GM18909 (cell line): ENCODE data around the gene GFY.

Experiments used
- ATAC-seq: cut with Tn5 transposase; IDR thresholded peaks from one replicate; pipeline ENCODE4 v1.9.1; 2021; ENCODE audit warnings: mild to moderate bottlenecking; ENCODE audit not compliant: unreplicated experiment, poor library complexity

The GFY gene

DNA sequence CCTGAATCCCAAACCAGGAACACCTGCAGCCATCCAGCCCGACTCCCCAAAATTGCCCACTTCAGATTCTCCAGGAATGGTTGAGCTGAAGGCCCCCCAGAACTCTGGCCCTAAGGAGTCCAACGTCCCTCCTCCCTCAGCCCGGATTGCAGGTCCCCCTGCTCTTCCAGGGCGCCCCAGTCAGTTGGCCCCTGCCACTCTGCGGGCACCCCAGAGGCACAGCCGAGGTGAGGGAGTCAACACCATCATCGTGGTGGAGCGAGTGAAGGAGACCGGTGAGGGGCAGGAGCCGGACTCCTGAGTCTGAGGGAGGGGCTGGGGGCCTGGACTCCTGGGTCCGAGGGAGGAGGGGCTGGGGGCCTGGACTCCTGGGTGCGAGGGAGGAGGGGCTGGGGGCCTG is 2.2 kb downstream of the GFY start:
- no peak for ATAC-seq

DNA sequence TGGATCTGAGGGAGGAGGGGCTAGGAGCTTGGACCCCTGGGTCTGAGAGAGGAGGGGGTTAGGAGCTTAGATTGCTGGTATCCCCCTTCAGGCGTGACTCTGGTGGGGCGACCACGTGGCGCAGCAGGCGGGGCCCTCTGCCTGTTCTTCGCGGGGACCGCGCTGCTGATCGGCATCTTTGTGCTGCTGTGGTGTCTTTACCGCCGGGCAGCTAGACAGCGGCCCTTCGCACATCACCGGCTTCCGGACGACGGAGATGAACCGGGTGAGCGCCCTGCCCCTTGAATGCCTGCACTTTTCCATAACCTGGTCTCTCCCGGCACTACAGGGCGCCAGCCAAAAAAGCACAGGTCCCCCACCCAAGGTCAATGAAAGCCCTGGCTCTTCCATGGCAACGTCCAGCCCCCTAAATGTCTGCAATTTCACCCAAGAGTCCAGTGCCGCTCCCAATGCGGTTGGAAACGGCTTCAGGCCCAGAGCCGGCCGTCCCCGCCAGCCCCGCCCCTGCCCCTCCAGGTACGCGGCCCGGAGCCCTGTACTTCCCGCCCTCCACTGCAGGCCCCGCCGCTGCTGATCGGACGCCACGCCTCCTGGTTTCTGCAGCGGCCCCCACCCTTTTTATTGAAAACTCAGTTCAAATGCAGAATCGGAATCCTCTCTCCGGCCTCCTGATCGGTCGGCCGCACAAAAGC is 2.8 kb downstream of the GFY start:
- no peak for ATAC-seq

DNA sequence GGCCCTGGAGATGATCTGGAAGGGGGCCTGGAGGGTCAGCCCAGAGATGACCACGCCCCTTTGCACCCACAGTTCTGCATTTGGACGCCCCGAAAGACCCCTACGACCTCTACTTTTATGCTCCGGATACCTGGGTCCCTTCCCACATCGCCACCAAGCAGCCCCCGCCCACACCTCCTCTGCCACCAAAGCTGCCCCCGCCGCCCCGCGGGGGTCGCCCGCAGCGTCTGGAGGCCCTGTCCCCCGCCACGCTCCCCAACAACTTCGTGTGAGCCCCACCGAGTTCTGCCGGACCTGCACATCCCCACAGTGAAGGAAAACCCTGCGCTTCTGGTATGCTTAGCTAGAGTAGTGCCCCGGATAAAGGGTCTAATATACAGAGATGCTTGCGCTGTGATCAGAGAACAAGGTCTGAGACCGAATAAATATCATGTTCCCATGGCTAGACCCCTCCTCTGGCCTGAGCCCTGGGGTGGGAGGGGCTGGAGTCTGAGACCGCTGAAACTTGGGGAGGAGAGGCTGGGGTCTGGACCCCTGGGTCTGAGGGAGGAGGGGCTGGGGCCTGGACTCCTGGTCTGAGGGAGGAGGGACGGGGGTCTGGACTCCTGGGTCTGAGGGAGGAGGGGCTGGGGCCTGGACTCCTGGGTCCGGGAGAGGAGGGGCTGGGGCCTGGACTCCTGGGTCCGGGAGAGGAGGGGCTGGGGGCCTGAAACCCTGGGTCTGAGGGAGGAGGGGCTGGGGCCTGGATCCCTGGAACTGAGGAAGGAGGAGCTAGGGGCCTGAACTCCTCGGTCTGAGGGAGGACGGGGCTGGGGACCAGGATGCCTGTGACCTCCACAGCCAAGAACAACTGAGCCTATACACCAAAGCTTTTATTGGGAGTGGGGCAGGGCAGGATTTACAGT is 3.6 kb downstream of the GFY start:
- no peak for ATAC-seq

DNA sequence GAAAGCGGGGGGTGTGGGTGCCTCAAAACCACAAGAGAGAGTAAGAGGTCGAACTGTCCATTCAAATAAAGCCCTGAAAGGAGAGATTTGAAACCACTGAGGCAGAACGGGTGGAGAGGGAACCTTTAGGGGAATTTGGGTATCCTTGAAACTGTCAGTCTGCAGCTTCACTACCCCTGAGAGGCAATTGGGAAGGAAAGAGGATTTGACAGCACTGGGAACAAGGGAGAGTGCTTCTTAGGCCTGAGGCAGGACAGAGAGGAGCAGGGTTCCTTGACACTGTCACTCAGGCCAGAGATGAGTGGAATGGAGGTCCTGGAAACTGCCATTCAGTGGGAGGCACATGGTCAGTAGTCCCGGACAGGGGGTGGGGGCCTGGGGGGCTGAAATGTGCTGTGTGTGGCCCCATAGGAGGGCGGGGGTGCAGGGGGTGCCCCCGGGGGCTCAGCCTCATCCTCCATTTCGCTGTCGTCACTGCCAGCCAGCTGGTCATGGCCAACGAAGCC is 5.0 kb downstream of the GFY start:
- ATAC-seq = no peak

DNA sequence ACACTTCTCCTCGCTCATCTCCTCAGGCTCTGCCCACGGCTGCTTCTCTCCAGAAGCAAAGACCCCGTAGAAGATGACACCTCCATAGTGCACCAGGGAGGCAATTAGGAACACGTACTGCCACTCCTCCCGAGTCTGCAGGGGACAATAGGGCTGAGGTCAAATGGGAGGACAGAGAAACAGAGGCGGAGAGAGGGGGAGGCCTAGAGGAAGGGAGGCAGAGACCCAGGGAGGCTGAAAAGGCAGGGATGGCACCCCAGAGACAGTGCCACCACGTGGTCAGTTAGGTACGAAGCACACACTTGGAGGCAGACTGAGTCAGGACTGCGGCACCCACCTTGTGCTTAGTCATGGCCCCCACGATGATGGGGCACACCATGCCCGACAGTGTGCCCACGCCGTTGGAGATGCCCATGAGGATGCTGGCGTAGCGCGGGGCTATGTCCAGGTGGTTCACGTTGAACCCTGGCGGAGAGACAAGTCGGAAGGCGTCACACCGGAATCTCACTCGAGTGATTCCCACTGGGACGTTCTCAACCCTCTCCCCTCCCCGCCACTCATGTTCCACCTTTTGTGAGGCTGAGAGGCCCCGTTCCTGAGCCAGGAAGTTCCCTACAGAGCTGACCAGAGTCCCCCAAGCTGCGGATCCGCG is 5.6 kb downstream of the GFY start:
- no peak for ATAC-seq

DNA sequence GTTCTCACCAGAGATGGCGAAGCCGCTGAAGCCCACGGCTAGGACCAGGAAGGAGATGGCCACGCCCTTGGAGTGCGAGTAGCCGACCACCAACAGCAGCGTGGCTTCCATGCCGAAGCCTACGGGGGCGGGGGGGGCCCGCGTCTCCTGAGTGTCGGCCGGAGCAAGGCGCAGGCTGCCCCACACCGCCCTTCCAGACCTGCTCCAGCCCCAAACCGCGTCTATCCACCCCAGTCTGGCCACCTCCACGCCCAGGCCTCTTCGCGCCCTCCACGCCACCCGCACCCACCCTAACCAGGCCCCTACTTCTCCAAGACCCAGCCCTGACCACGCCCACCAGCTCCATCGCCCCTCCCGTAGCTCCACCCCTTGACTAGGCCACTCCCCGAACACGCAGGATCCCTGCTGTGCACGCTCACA is 6.2 kb downstream of the GFY start:
- no peak for ATAC-seq

DNA sequence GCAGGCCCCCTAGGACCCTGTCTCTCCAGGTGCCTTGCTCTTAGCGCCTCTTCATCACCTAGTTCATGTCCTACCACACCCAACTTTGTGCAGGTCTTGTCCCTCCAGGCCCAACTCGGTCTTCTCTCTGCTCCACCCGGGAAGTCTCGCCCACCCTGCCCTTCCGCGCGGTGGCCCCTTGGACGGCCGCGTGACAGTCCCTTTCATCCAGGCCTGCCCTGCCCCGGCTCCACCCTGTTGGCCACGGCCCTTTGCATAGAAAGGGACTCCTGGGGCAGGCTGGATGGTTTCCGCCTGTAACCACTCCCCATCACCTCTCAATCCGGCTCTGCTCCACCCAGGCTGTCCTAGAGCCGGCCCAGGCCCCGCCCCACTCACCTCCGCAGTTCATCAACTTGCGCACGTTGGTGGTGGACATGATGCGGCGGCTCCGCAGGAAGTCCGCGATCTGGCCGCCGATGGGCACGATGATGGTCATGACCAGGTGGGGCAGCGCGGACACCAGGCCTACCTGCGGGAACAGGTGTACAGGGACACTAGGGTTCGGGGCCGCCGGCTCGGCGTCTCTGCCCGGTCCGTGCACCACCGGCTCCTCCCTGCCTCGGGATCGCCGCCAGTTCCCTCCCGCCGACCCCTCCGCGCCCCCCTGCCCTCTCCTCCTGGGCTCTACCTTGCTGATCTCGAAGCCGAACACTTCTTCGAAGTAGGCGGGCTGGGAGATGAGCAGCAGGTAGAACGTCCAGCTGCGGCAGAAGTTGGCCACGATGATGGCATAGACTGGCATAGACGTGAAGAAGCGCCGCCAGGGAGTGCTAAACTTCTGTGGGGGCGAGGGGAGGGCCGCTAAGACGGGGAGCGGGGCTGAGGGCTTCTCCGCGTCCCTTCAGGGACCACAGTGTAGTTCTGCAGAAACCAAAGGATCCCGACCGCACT is 7.2 kb downstream of the GFY start:
- ATAC-seq = no peak

DNA sequence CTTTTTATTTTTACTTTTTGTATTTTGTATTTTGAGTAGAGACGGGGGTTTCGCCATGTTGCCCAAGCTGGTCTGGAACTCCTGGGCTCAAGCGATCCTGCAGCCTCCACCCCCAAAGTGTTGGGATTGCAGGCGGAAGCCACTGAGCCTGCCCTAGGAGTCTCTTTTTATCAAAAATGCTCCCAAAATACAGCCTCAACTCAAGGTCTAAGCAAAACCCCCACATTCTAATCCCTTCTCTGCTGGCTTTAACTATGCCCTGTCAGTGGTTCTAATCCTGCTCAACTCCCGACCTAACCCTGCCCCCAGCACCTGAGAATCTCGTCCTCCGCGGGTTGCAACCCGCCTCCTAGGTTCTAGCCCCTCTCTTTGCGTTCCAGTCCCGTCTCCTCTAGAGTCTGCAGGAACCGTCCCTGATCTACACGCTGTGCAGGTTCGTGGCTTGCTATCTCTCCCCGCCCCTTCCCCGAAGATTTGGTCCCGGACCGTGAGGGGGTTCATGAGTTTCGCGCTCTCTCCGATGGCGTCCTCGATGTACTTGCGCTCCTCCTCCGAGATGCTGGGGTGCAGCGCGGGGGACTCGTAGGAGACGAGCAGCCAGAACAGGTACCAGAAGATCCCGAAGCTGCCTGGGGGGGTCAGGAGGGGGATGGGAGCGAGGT is 8.2 kb downstream of the GFY start:
- ATAC-seq = no peak

DNA sequence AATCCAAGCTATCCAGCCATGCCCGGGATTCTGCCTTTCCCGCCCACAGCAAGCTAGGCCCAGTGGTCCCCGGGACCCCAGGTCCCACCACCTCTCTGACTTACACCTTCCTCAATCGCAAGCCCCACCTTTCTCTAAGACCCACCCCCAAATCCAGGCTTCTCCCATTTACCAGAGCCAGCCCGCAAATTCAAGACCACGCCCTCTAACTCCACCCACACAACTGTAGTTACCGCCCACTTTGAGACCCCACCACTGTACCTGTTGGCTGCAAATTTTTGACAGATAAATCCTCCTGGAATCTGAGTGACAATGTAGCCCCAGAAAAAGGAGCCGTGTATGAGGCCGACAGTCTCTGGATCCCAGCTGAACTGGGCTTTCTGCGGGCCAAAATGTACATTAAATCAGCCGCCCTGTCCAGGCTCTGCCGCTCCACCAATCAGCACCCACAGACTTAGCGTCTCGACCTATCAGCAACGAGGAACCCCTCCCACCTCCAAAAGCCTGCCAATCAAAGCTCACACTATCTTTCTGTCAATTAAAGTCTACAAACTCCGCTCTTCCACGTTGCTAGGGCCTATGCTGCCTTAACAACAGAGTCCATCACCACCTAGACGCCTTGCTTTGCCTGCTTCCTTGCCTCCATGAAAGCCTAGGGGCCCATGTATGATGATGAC is 9.9 kb downstream of the GFY start:
- ATAC-seq = no peak

DNA sequence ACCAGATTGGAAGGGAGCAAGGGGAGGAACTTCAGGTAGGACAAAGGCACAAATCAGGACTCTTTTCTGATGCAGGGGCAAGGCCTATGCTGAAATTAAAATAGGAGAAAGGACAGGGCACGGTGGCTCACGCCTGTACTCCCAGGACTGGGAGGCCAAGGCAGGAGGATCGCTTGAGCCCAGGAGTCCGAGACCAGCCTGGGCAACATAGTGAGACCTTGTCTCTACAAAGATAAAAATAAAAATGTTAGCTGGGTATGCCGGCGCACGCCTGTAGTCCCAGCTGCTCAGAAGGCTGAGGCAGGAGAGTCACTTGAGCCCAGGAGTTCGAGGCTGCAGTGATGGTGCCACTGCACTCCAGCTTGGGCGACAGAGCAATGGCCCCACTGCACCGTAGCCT is 10.5 kb downstream of the GFY start:
- ATAC-seq = no peak

DNA sequence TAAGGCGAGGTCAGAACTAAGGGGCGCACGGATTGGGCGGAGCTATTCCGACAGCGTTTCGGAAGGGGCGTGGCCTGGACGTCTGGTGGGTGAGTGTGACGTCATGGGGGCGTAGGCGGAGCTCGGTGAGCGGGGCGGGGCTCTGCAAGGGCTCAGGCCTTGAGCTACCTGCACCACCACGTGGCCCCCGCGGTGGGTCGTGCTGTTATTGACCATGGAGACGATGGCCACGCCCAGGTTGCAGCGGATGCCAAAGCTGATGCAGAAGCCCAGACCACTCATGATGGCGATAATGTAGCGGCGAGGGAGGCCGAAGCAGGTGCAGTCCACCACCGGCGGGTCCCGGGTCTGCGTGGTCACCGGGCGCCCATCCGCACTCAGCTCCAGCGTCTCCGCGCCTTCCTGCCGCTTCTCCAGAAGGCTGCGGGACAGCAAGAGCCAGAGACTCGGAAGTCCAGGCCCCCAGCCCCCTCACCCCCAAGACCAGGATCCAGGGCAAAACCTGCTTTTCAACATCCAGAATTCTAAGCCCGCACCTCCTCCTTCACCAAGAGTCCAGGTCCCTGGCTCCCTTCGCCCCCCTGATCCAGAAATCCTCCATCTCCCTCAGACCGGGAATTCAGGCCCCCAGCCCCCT is 11.3 kb downstream of the GFY start:
- no peak for ATAC-seq

DNA sequence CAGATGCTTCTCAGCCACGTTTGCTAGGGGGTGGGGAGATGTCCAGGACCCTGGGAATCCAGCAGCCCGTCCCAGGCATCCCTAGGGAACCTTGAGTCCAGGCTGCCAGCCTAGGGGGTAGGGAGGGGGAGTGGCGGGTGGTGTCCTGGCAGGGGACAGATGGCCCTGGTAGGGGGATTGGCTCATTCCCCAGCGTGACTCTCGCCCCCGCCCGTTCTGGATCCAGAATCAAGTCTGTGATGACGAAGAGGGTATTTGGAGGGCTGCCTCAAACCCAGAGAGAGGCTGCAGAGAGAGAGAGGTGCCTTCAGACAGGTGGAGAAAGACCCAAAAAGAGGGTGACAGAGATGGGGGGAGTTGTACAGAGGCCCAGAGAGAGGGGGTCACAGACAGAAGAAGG is 12.0 kb downstream of the GFY start:
- no peak for ATAC-seq

DNA sequence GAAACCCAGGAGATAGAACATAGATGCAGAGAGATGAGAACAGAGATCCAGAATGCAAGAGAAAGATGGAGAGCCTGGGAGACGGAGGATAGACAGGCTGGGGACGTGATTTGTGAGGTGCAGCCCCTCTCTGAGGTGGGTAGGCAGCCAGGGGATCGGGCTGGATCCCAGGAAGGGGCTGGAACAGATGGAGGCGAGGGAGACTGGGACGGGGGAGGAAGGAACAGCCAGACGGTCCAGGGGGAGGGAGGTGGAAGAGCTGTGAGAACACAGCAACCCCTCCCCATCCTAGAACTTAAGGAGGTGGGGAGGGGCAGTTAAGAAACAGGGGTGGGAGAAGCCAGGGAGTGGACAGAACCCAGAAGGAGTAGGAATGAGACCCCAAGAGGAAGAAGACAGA is 13.1 kb downstream of the GFY start:
- no peak for ATAC-seq

DNA sequence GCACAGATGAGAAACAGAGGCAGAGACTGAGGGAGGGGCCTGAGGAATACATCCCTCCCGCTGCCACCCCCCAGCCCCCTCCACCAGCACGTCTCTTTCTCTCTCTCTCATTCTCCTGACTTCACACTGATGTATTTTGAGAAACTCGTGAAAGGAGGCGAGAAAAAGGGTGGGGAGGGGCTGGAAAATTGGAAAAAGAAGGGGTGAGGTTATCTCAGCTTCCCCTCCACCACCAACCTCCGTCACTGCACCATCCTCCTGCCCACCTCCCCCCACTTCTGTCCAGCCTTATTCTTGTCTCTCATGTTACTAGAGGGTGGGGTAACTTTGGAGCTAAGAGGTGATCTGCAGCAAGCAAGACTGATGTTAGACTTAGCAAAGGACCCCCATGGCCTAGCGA is 14.6 kb downstream of the GFY start:
- no peak for ATAC-seq

DNA sequence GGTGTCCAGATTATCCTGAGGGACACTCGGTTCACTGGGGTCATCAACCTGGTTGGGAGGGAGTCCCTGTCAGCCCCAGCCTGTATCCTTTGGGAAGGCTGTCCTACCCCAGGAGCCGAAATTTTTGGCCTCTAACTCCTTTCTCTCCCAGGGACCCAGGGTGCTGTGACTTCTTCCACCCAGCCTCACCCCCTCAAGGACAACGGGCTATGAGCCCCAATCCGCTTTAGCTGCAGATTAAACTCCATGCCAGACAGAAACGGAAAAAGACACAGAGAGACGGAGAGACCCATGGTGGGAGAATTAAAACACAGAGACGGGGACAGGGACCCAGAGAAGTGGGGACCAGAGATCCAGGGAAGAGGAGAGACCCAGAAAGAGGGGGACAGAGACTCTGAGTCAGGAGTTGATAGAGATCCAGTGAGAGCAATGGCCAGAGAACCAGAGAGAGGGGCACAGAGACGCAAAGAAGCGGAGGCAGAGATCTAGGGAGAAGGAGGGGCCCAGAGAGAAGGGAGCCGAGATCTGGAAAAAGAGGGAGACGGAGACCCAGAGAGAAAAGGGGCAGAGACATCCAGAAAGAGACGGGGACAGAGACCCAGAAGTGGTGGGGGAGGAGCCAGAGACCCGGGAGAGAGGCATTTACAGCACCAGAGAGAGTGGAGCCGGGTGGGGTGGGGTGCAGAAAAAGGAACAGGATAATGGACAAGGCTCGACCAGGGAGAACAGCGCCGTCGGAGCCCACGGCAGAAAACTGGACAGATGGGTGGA is 15.4 kb downstream of the GFY start:
- ATAC-seq = no peak

DNA sequence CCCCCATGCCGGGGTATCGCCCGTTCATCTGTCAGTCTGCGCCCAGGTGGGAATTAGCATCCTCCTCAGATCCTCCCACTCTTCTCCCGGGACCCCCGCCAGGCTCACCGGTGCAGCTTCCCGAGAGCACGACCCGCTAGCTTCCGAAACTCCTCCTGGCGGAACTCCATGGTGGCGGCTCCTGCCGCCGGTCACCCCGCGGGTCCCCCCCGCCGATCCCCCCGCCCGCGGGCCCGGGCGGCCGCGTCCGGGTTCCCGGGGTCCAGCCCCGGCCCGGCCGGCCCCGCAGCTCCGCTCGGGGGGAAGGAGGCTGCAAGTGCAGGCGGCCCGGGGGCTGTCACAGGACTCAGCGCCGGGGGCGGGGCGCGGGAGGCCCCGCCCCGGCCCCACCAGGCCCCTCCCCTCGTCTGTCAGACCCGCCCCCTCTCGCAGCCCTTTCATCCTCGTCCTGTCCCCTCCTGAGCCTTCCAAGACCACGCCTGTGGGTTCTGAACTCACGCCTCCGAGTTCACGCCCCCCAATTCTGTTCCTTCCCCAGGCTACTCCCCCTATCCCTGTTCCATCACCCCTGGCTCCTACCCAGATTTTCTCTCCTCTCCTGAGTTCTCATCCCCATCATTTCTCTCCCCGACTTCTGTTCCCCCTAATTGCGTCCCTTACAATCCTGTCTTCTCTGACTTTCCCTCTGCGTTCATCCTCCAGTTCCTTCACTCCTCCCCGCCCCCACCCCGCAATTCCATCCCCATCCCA is 16.2 kb downstream of the GFY start, which contains the start of gene SLC17A7:
Gene SLC17A7, minus strand, starts transcription at position 318 of the 750 bp plus-strand sequence. Its CDS starts 148 bp downstream, at position 170.
- no peak for ATAC-seq

DNA sequence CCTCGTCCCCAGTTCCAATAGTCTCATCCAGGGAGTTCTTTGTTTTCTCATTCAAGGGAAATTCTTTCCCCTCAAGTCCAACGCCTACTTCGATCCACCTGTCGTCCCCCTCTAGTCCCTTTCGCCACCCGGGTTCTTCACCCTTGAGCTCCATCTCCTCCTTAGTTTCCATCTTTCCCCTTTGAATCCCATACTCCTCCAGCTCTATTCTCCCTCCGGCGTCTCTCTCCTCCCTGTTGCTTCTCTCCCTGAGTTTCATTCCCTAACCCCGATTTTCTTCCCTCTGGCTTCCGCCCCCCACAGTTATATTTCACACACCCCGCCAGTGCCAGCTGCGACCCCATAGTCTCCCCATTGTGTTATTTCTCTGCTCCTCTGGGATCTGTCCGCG is 16.8 kb downstream of the GFY start:
- no peak for ATAC-seq
